Spleen (tissue), 11 donors: ENCODE data around the gene TMEM204. TPM values are rescaled to one million over a fixed set of nuclear protein-coding genes. Genes with fewer than 3 reads are reported as not detected.

Experiments used
- DNase-seq: peaks from one replicate; pipeline ENCODE4 v3.0.0-alpha.2; 2020
- H3K27ac ChIP-seq, 8 donors: fragments of 200-600 bp; sonication (generic) in 7 of 8; 1 replicate in 4 of 8; 2 replicates in 4 of 8; pipeline versions ENCODE4 v1.5.0 to v1.8.0; 2016 to 2021; ENCODE audit warnings: inconsistent platforms in 4 of 8, mild to moderate bottlenecking in 4 of 8, moderate library complexity in 1 of 8
- H3K27me3 ChIP-seq, 7 donors: fragments of 200-600 bp; sonication (generic) in 6 of 7; replicated peaks in 1 of 7; 1 replicate in 4 of 7; 2 replicates in 3 of 7; pipeline versions ENCODE4 v1.5.0 to v1.8.0; 2016 to 2021; ENCODE audit warnings: inconsistent platforms in 3 of 7, mild to moderate bottlenecking in 1 of 7
- H3K36me3 ChIP-seq, 6 donors: fragments of 200-600 bp; sonication (generic) in 5 of 6; 1 replicate in 4 of 6; 2 replicates in 2 of 6; pipeline versions ENCODE4 v1.5.0 to v1.8.0; 2016 to 2021; ENCODE audit warnings: inconsistent platforms in 2 of 6
- H3K4me1 ChIP-seq, 6 donors: fragments of 200-600 bp; sonication (generic) in 5 of 6; 1 replicate in 3 of 6; 2 replicates in 3 of 6; pipeline versions ENCODE4 v1.5.0 to v1.8.0; 2016 to 2021; ENCODE audit warnings: inconsistent platforms in 3 of 6
- H3K4me3 ChIP-seq, 8 donors: fragments of 200-600 bp; sonication (generic) in 7 of 8; 1 replicate in 4 of 8; 2 replicates in 4 of 8; pipeline versions ENCODE4 v1.5.0 to v1.8.0; 2016 to 2021; ENCODE audit warnings: inconsistent platforms in 4 of 8, mild to moderate bottlenecking in 4 of 8, moderate library complexity in 2 of 8
- H3K9me3 ChIP-seq, 8 donors: fragments of 200-600 bp; sonication (generic) in 7 of 8; 1 replicate in 4 of 8; 2 replicates in 4 of 8; pipeline versions ENCODE4 v1.5.0 to v1.8.0; 2016 to 2021; ENCODE audit warnings: inconsistent platforms in 4 of 8
- CTCF ChIP-seq, 11 experiments: fragments of 200-600 bp in 7 of 11; fragments of 450-650 bp in 4 of 11; sonication (generic) in 4 of 11; IDR thresholded peaks in 8 of 11; conservative IDR thresholded peaks in 3 of 11; 1 replicate in 7 of 11; 2 replicates in 4 of 11; pipeline versions ENCODE4 v1.4.0 to v1.8.0; 2016 to 2021; ENCODE audit warnings: antibody characterized with exemption in 11 of 11, inconsistent platforms in 4 of 11, mild to moderate bottlenecking in 1 of 11
- POLR2A ChIP-seq, 3 donors: fragments of 450-650 bp; IDR thresholded peaks; one replicate each; pipeline ENCODE4 v1.5.1; 2017; ENCODE audit warnings: antibody characterized with exemption in 3 of 3, mild to moderate bottlenecking in 1 of 3
- POLR2AphosphoS5 ChIP-seq, 3 donors: sonication (generic); formaldehyde crosslinking; IDR thresholded peaks; one replicate each; pipeline ENCODE4 v1.5.1; 2017; ENCODE audit warnings: antibody characterized with exemption in 3 of 3
- WGBS, 5 donors: extraction: QIAGEN DNeasy Blood & Tissue Kit in 3 of 5; methylation state at CpG; one replicate each; pipeline versions ENCODE4 v1.1.5 to v1.1.7; 2013 to 2018; 5-methylcytosine and 5-hydroxymethylcytosine counted together
- intact Hi-C: fragments of 100-400 bp; cut with DNase I; formaldehyde crosslinking; loops from one replicate; pipeline ENCODE4 v1.15.0; 2023; ENCODE audit warnings: low total_unique reads
- polyA plus RNA-seq, 3 donors: library from polyadenylated mRNA; stranded (reverse); fragments of 200-250 nt; gene quantifications; one replicate each; pipeline ENCODE4 v1.2.1, GENCODE V29; 2013
- total RNA-seq, 7 donors: library from RNA; depleted of rRNA in 3 of 7; stranded (reverse); fragments of >200 nt in 3 of 7; fragmentation: NEBNext Ultra II Directional in 4 of 7; extraction: Animal tissue kit (Norgen Biotek cat#: 25700) in 4 of 7; gene quantifications; one replicate each; pipeline versions ENCODE4 v1.1.0 to v1.2.1, GENCODE V29; 2016 to 2021
- donor health status: healthy with polysubstance abuse.
- donor health status: DM: no; HTN: no; CAD: no; lungs with moderate emphysema.
- donor health status: DM: no; HTN: no; CAD: no.
- donor health status: Bipolar disorder and iron deficiency.
- donor health status: healthy.
- donor health status: DM: no; HTN: no; CAD: no.
- donor health status: DM: yes; HTN: yes; CAD: no.

TMEM204 gene
- total and polyA plus RNA-seq, 10 donors, result 10.1 to 47.1 (median 23.1) TPM

DNA sequence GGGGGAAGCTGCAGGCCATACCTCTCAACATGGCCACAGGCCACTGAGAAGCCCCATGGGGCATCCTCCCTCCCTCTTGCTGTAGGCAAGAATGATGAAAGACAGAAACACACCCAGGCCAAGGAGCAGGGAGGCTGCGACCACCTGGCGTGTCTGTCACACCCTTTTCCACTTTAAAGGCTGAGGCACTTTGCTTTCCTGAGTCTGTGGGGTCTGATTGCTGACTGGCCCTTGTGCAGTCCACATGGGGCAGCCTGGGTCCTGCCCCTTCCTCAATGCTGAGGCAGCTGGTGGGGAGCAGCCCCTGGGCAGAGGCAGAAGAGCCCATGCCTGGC is 8.7 kb downstream of the TMEM204 start:
- Histone ChIP-seq H3K9me3 (no peaks in the 10 kb centered on the region), H3K4me3 (no peak overlapping the region), H3K36me3 (peaks cover 0 to 75% (median 25%) of the 10 kb centered on the region in 6 donors), H3K4me1 (peaks cover 54 to 99% (median 80%) of the 10 kb centered on the region in 6 donors), H3K27ac (peak overlapping the region in 4 of 8 donors; percentile 77 to 90 (median 86)), H3K27me3 (no peaks in the 10 kb centered on the region)
- no peak for DNase-seq
- WGBS, 5 donors, result 70 to 100% (median 83%) methylated on average over 1 to 2 of the region's 2 CpGs
- TF ChIP-seq CTCF (IDR thresholded peaks at IDR 0.05 in 8 of 11, conservative IDR thresholded peaks at IDR 0.05 in 3 of 11), result no peak
- TF ChIP-seq POLR2A (IDR thresholded peaks at IDR 0.05), result no peak
- TF ChIP-seq POLR2AphosphoS5 (IDR thresholded peaks at IDR 0.05), result no peak
- intact Hi-C loops, result no loop called here

- Histone ChIP-seq H3K27ac (peak overlapping the region in 6 of 8 donors; percentile 58 to 90 (median 86)), H3K9me3 (no peaks in the 10 kb centered on the region), H3K36me3 (peaks cover 0 to 73% (median 24%) of the 10 kb centered on the region in 6 donors), H3K4me3 (no peak overlapping the region), H3K4me1 (peaks cover 54 to 98% (median 78%) of the 10 kb centered on the region in 6 donors), H3K27me3 (no peaks in the 10 kb centered on the region)
- 92 to 98% (median 92%) methylated on average over 7 to 18 of the region's 18 CpGs for WGBS, 5 donors
- intact Hi-C loops, result no loop called here
- no peak for DNase-seq
- TF ChIP-seq POLR2A (IDR thresholded peaks at IDR 0.05) (no peak), POLR2AphosphoS5 (IDR thresholded peaks at IDR 0.05) (no peak), CTCF (IDR thresholded peaks at IDR 0.05 in 8 of 11, conservative IDR thresholded peaks at IDR 0.05 in 3 of 11) (no peak)
Measured at GRCh38 chr16:1542533-1542932, 9.1 kb downstream of the TMEM204 start.

DNA sequence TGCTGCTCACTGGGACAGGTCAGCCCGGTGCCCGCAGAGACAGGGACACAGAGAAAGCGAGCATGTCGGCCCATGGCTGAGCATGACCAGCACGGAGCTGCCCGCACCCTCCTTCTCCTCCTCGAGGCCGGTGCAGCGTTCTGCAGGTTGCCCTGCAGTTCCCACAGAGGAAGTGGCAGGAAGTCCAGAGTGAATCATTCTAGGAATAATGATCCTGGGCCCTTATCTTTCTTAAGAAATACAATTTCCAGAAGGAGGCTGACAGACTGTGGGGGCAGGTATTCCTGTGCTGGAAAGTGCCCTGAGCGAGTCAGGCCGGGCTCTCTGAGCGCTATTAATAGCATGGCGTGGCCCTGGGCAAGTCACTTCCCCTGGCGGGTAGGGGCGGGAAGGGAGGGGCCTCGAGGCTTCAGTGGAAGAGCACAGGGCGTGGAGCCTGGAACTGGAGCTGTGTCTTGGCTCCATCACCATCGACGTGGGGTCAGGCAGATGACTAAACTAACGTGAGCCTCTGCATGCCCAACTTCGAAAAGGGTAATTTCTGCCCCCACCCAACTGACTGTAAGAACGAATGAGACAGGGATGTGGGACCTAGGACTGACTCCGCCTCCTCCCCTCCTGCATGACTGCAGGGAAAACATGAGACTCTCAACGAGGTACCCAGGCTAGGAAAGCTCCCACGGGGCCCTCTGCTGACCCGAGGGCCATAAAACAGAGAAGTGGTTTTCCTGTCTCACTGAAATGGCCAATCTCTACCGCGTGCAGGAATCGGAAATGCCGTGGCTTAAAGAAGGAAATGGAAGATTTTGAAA is 9.8 kb downstream of the TMEM204 start:
- H3K27me3 ChIP-seq, result no peaks in the 10 kb centered on the region
- H3K4me3 ChIP-seq, result peak overlapping the region in 2 of 8 donors; percentile 0 to 45
- peaks cover 50 to 98% (median 74%) of the 10 kb centered on the region in 6 donors for H3K4me1 ChIP-seq
- TF ChIP-seq POLR2A (IDR thresholded peaks at IDR 0.05), result no peak
- TF ChIP-seq POLR2AphosphoS5 (IDR thresholded peaks at IDR 0.05), result peak; percentile 57 to 69 (median 63)
- TF ChIP-seq CTCF (IDR thresholded peaks at IDR 0.05 in 8 of 11, conservative IDR thresholded peaks at IDR 0.05 in 3 of 11), result peak in 1 of 11 experiments; percentile 19
- H3K9me3 ChIP-seq, result no peaks in the 10 kb centered on the region
- intact Hi-C loops, result no loop called here
- H3K27ac ChIP-seq, result peak overlapping the region; percentile 58 to 90 (median 81)
- H3K36me3 ChIP-seq, result peaks cover 0 to 73% (median 24%) of the 10 kb centered on the region in 6 donors
- DNase-seq, result peak; percentile 90
- WGBS, 5 donors, result 21 to 37% (median 26%) methylated on average over 17 to 30 of the region's 30 CpGs
